ENCODE data around the gene NHERF2. TPM values are rescaled to one million over a fixed set of nuclear protein-coding genes. Genes with fewer than 3 reads are reported as not detected.

The NHERF2 gene
- total and polyA plus RNA-seq, 2 of the 4 experiments (the other 2 are of a cell fraction): 18.6 to 77.8 TPM

GRCh38 chr16:2039274-2040031, 12.8 kb downstream of the NHERF2 start:
- peak overlapping the region; percentile 85 for H2AFZ ChIP-seq (replicated peaks; ENCODE audit: low read length, poor library complexity)
- peak overlapping the region; percentile 96 for H3K4ac ChIP-seq (ENCODE audit: low read depth, low read length)
- H4K8ac ChIP-seq (ENCODE audit: low read depth in 2 of 2, low read length in 2 of 2): peak overlapping the region; percentile 79 to 99
- no peak overlapping the region for H3K4me3 ChIP-seq (ENCODE audit: insufficient read depth, low read depth, low read length)
- no peaks in the 10 kb centered on the region for H3K27me3 ChIP-seq (ENCODE audit: control insufficient read depth, insufficient read depth, low read length)
- peak overlapping the region; percentile 83 for H3K23ac ChIP-seq (ENCODE audit: low read depth, low read length)
- peak overlapping the region; percentile 99 for H2AK5ac ChIP-seq (ENCODE audit: low read depth, low read length)
- intact Hi-C loops (cut with micrococcal nuclease) (loop anchor here (1.0 kb wide), 1 partner anchor 16 kb away; no protein-coding TSS in a partner anchor), dilution Hi-C loops (cut with HindIII; ENCODE audit: low sequenced_read_pairs, unreplicated experiment) (no loop called here), in situ Hi-C loops (cut with MboI; ENCODE audit: low sequenced_read_pairs) (no loop called here)
- H2BK20ac ChIP-seq (ENCODE audit: low read depth, low read length): peak overlapping the region; percentile 82
- H3K79me1 ChIP-seq (ENCODE audit: low read depth in 1 of 2, low read length in 2 of 2): peaks cover 14 to 51% of the 10 kb centered on the region in 2 experiments; a peak in 3 of 4 replicates
- no peaks in the 10 kb centered on the region for H4K20me1 ChIP-seq (ENCODE audit: insufficient read depth, low read length)
- H3K27ac ChIP-seq (ENCODE audit: insufficient read depth, low read length): peak overlapping the region; percentile 93
- ChIA-PET CTCF (no interaction called here), POLR2A (ENCODE audit: unreplicated experiment) (interaction anchor here (0.5 to 0.6 kb wide), 2 partner anchors 17 to 44 kb away, joined by 4 to 7 read pairs; no protein-coding TSS in a partner anchor)
- peak overlapping the region; percentile 87 for H4K5ac ChIP-seq (ENCODE audit: low read depth, low read length)
- peak overlapping the region; percentile 98 for H2BK120ac ChIP-seq (ENCODE audit: low read depth, low read length)
- peak overlapping the region; percentile 9 for H3K4me2 ChIP-seq (ENCODE audit: low read depth, low read length)
- 11% methylated on average over 7 of the region's 29 CpGs; no CpG with 5 or more reads in 1 of the 2 experiments for WGBS, 2 experiments (ENCODE audit: extremely low coverage in 2 of 2, insufficient read length in 1 of 2)
- DNase-seq (peak; percentile 93), ATAC-seq (ENCODE audit: low read depth) (peak; percentile 70)
- H3K9me3 ChIP-seq (ENCODE audit: control insufficient read depth, insufficient read depth, low read length): no peaks in the 10 kb centered on the region
- peak; percentile 50 for TF ChIP-seq RCOR1 (IDR thresholded peaks at IDR 0.05; ENCODE audit: insufficient replicate concordance, low read length)
- no peak for TF ChIP-seq RFX5 (IDR thresholded peaks at IDR 0.05; ENCODE audit: low read depth, low read length)
- no peak for TF ChIP-seq NFE2L2 (IDR thresholded peaks at IDR 0.05; ENCODE audit: low read depth, low read length)
- TF ChIP-seq RAD21 (IDR thresholded peaks at IDR 0.05; ENCODE audit: low read length): 0 out of 2 replicates have a peak, but pooled peaks have one; percentile 4
- peak; percentile 31; the same call in 1 of the 2 replicates for TF ChIP-seq FOS (IDR thresholded peaks at IDR 0.05; ENCODE audit: low read depth, low read length)
- TF ChIP-seq SMC3 (IDR thresholded peaks at IDR 0.05; ENCODE audit: low read depth, low read length): no peak
- peak; percentile 69; the same call in 1 of the 2 replicates for TF ChIP-seq MXI1 (IDR thresholded peaks at IDR 0.05; ENCODE audit: borderline replicate concordance, low read depth, low read length)
- TF ChIP-seq MAZ (IDR thresholded peaks at IDR 0.05; ENCODE audit: borderline replicate concordance, low read depth, low read length): peak; percentile 85; the same call in 1 of the 2 replicates
- no peak for TF ChIP-seq CEBPB (IDR thresholded peaks at IDR 0.05; ENCODE audit: low read depth, low read length)
- TF ChIP-seq BHLHE40 (IDR thresholded peaks at IDR 0.05; ENCODE audit: low read depth, low read length): peak; percentile 91
- TF ChIP-seq POLR2A (IDR thresholded peaks at IDR 0.05; ENCODE audit: low read depth, low read length): peak; percentile 33; the same call in 1 of the 2 replicates
- TF ChIP-seq ELK1 (IDR thresholded peaks at IDR 0.05; ENCODE audit: borderline replicate concordance, low read depth, low read length): no peak
- TF ChIP-seq USF2 (IDR thresholded peaks at IDR 0.05; ENCODE audit: low read depth, low read length): no peak
- H3K36me3 ChIP-seq (ENCODE audit: control insufficient read depth, insufficient read depth, low read length): peaks cover 33% of the 10 kb centered on the region; the same call in 1 of the 2 replicates
- peak overlapping the region; percentile 99 for H2AK9ac ChIP-seq (replicated peaks; ENCODE audit: low read depth, low read length, poor library complexity)
- peak overlapping the region; percentile 47 for H3K9ac ChIP-seq (ENCODE audit: low read depth, low read length)
- peak overlapping the region; percentile 89 for H3K18ac ChIP-seq (ENCODE audit: low read depth, low read length)
- no TSS peak for BruUV-seq (replicated peaks)
- H3K56ac ChIP-seq (ENCODE audit: extremely low read depth, insufficient read depth, low read length): peak overlapping the region; percentile 54; the same call in 1 of the 2 replicates
- H3K4me1 ChIP-seq (ENCODE audit: control insufficient read depth, insufficient read depth, low read length): peaks cover 59% of the 10 kb centered on the region
- peaks cover 19% of the 10 kb centered on the region for H3K9me1 ChIP-seq (ENCODE audit: insufficient read depth, low read length)
- H4K91ac ChIP-seq (ENCODE audit: insufficient read depth, low read depth, low read length): peak overlapping the region; percentile 100
- peak overlapping the region; percentile 85 for H2BK15ac ChIP-seq (ENCODE audit: low read depth, low read length)
- peak overlapping the region; percentile 87 for H3K14ac ChIP-seq (replicated peaks; ENCODE audit: low read depth, low read length)
- peak overlapping the region; percentile 96 for H2BK5ac ChIP-seq (ENCODE audit: low read depth, low read length, poor library complexity, severe bottlenecking)
